Spleen (tissue), 11 donors: Measurements from ENCODE around the gene PRSS57. TPM values are rescaled to one million over a fixed set of nuclear protein-coding genes. Genes with fewer than 3 reads are reported as not detected.
"Not testable (repeated sequence)": the region's sequence is repeated elsewhere in the genome, so short reads cannot be mapped to it uniquely, and the experiment has no call there.

Source experiments
- DNase-seq: peaks from one replicate; pipeline ENCODE4 v3.0.0-alpha.2; 2020
- H3K27ac ChIP-seq, 8 donors: fragments of 200-600 bp; sonication (generic) in 7 of 8; 1 replicate in 4 of 8; 2 replicates in 4 of 8; pipeline versions ENCODE4 v1.5.0 to v1.8.0; 2016 to 2021; ENCODE audit warnings: inconsistent platforms in 4 of 8, mild to moderate bottlenecking in 4 of 8, moderate library complexity in 1 of 8
- H3K27me3 ChIP-seq, 7 donors: fragments of 200-600 bp; sonication (generic) in 6 of 7; replicated peaks in 1 of 7; 1 replicate in 4 of 7; 2 replicates in 3 of 7; pipeline versions ENCODE4 v1.5.0 to v1.8.0; 2016 to 2021; ENCODE audit warnings: inconsistent platforms in 3 of 7, mild to moderate bottlenecking in 1 of 7
- H3K36me3 ChIP-seq, 6 donors: fragments of 200-600 bp; sonication (generic) in 5 of 6; 1 replicate in 4 of 6; 2 replicates in 2 of 6; pipeline versions ENCODE4 v1.5.0 to v1.8.0; 2016 to 2021; ENCODE audit warnings: inconsistent platforms in 2 of 6
- H3K4me1 ChIP-seq, 6 donors: fragments of 200-600 bp; sonication (generic) in 5 of 6; 1 replicate in 3 of 6; 2 replicates in 3 of 6; pipeline versions ENCODE4 v1.5.0 to v1.8.0; 2016 to 2021; ENCODE audit warnings: inconsistent platforms in 3 of 6
- H3K4me3 ChIP-seq, 8 donors: fragments of 200-600 bp; sonication (generic) in 7 of 8; 1 replicate in 4 of 8; 2 replicates in 4 of 8; pipeline versions ENCODE4 v1.5.0 to v1.8.0; 2016 to 2021; ENCODE audit warnings: inconsistent platforms in 4 of 8, mild to moderate bottlenecking in 4 of 8, moderate library complexity in 2 of 8
- H3K9me3 ChIP-seq, 8 donors: fragments of 200-600 bp; sonication (generic) in 7 of 8; 1 replicate in 4 of 8; 2 replicates in 4 of 8; pipeline versions ENCODE4 v1.5.0 to v1.8.0; 2016 to 2021; ENCODE audit warnings: inconsistent platforms in 4 of 8
- POLR2A ChIP-seq, 3 donors: fragments of 450-650 bp; IDR thresholded peaks; one replicate each; pipeline ENCODE4 v1.5.1; 2017; ENCODE audit warnings: antibody characterized with exemption in 3 of 3, mild to moderate bottlenecking in 1 of 3
- POLR2AphosphoS5 ChIP-seq, 3 donors: sonication (generic); formaldehyde crosslinking; IDR thresholded peaks; one replicate each; pipeline ENCODE4 v1.5.1; 2017; ENCODE audit warnings: antibody characterized with exemption in 3 of 3
- WGBS, 5 donors: extraction: QIAGEN DNeasy Blood & Tissue Kit in 3 of 5; methylation state at CpG; one replicate each; pipeline versions ENCODE4 v1.1.5 to v1.1.7; 2013 to 2018; 5-methylcytosine and 5-hydroxymethylcytosine counted together
- intact Hi-C: fragments of 100-400 bp; cut with DNase I; formaldehyde crosslinking; loops from one replicate; pipeline ENCODE4 v1.15.0; 2023; ENCODE audit warnings: low total_unique reads
- polyA plus RNA-seq, 3 donors: library from polyadenylated mRNA; stranded (reverse); fragments of 200-250 nt; gene quantifications; one replicate each; pipeline ENCODE4 v1.2.1, GENCODE V29; 2013
- total RNA-seq, 7 donors: library from RNA; depleted of rRNA in 3 of 7; stranded (reverse); fragments of >200 nt in 3 of 7; fragmentation: NEBNext Ultra II Directional in 4 of 7; extraction: Animal tissue kit (Norgen Biotek cat#: 25700) in 4 of 7; gene quantifications; one replicate each; pipeline versions ENCODE4 v1.1.0 to v1.2.1, GENCODE V29; 2016 to 2021
- TF ChIP-seq, protein P1 (sequence below), 11 experiments: fragments of 200-600 bp in 7 of 11; fragments of 450-650 bp in 4 of 11; sonication (generic) in 4 of 11; IDR thresholded peaks in 8 of 11; conservative IDR thresholded peaks in 3 of 11; 1 replicate in 7 of 11; 2 replicates in 4 of 11; pipeline versions ENCODE4 v1.4.0 to v1.8.0; 2016 to 2021; ENCODE audit warnings: antibody characterized with exemption in 11 of 11, inconsistent platforms in 4 of 11, mild to moderate bottlenecking in 1 of 11
- donor health status: healthy with polysubstance abuse.
- donor health status: DM: no; HTN: no; CAD: no; lungs with moderate emphysema.
- donor health status: DM: no; HTN: no; CAD: no.
- donor health status: Bipolar disorder and iron deficiency.
- donor health status: healthy.
- donor health status: DM: no; HTN: no; CAD: no.
- donor health status: DM: yes; HTN: yes; CAD: no.

Gene PRSS57
- total and polyA plus RNA-seq, 10 donors, result 0.24 to 2.5 (median 0.54) TPM; not detected in 2

DNA sequence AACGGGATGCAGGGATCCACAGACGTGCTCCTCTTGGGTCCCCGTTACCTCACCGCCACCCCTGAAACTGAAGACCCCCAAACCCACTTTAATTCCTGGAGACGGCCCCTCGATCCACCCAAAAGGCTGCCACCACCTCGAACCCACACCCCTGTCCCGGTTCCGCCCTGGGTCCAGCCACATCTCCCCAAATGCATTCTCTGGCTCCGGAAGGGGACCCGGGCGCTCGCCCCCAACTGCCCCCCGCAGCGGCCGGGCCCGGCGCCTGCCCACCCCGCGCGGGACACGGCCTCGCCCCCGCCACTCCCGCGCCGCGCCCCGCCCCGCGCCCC is 19.3 kb downstream of the PRSS57 start:
- TF ChIP-seq, protein P1, sequence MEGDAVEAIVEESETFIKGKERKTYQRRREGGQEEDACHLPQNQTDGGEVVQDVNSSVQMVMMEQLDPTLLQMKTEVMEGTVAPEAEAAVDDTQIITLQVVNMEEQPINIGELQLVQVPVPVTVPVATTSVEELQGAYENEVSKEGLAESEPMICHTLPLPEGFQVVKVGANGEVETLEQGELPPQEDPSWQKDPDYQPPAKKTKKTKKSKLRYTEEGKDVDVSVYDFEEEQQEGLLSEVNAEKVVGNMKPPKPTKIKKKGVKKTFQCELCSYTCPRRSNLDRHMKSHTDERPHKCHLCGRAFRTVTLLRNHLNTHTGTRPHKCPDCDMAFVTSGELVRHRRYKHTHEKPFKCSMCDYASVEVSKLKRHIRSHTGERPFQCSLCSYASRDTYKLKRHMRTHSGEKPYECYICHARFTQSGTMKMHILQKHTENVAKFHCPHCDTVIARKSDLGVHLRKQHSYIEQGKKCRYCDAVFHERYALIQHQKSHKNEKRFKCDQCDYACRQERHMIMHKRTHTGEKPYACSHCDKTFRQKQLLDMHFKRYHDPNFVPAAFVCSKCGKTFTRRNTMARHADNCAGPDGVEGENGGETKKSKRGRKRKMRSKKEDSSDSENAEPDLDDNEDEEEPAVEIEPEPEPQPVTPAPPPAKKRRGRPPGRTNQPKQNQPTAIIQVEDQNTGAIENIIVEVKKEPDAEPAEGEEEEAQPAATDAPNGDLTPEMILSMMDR (IDR thresholded peaks at IDR 0.05 in 8 of 11, conservative IDR thresholded peaks at IDR 0.05 in 3 of 11), result no peak
- TF ChIP-seq POLR2AphosphoS5 (IDR thresholded peaks at IDR 0.05) (no peak), POLR2A (IDR thresholded peaks at IDR 0.05) (no peak)
- Histone ChIP-seq H3K27me3 (peaks cover 0 to 55% (median 26%) of the 10 kb centered on the region in 7 donors), H3K4me3 (peak overlapping the region in 3 of 8 donors; percentile 33 to 58 (median 34)), H3K4me1 (peaks cover 5 to 82% (median 48%) of the 10 kb centered on the region in 6 donors), H3K27ac (peak overlapping the region in 3 of 8 donors; percentile 26 to 69 (median 56)), H3K9me3 (no peaks in the 10 kb centered on the region), H3K36me3 (no peaks in the 10 kb centered on the region)
- DNase-seq, result no peak
- WGBS, 5 donors, result 10 to 43% (median 14%) methylated on average over 10 to 31 of the region's 31 CpGs
- intact Hi-C loops, result no loop called here

DNA sequence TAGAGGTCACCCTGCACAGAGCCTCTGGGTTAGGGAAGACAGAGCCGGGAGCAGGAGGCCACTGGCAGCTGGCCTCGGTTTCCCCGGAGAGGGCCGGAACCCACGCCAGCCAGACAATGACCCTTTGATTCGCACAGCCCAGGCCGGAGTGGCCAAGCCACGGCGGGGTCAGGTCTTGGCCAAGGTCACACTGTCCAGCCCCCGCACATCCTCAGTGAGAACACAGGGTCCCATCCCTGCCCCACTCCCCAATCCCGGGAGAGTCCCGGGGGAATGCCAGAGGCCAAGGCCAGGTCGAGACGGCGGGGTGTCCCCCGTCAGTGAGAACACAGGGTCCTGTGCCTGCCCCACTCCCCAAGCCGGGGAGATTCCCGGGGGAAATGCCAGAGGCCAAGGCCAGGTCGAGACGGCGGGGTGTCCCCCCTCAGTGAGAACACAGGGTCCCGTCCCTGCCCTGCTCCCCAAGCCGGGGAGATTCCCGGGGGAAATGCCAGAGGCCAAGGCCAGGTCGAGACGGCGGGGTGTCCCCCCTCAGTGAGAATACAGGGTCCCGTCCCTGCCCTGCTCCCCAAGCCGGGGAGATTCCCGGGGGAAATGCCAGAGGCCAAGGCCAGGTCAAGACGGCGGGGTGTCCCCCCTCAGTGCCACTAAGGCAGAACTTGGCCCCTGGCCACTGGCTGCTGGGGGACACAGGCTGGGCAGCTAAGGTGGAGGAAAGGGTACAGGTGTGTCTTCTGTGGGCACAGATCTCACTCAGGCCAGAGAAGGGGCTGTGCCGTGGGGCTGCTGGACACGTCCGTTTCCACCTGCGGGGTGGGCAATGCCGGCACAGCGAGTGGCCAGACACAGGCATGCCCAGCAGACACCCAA is 20.7 kb downstream of the PRSS57 start:
- DNase-seq, result no peak
- Histone ChIP-seq H3K4me1 (peaks cover 5 to 72% (median 41%) of the 10 kb centered on the region in 6 donors), H3K9me3 (no peaks in the 10 kb centered on the region), H3K27ac (no peak overlapping the region), H3K4me3 (no peak overlapping the region), H3K36me3 (no peaks in the 10 kb centered on the region), H3K27me3 (peaks cover 0 to 68% (median 26%) of the 10 kb centered on the region in 7 donors)
- intact Hi-C loops, result no loop called here
- 59 to 70% (median 69%) methylated on average over 18 to 38 of the region's 38 CpGs for WGBS, 5 donors
- TF ChIP-seq, protein P1 (IDR thresholded peaks at IDR 0.05 in 8 of 11, conservative IDR thresholded peaks at IDR 0.05 in 3 of 11), result no peak
- TF ChIP-seq POLR2AphosphoS5 (IDR thresholded peaks at IDR 0.05) (peak in 2 of 3 donors; percentile 17 to 71), POLR2A (IDR thresholded peaks at IDR 0.05) (no peak)

DNA sequence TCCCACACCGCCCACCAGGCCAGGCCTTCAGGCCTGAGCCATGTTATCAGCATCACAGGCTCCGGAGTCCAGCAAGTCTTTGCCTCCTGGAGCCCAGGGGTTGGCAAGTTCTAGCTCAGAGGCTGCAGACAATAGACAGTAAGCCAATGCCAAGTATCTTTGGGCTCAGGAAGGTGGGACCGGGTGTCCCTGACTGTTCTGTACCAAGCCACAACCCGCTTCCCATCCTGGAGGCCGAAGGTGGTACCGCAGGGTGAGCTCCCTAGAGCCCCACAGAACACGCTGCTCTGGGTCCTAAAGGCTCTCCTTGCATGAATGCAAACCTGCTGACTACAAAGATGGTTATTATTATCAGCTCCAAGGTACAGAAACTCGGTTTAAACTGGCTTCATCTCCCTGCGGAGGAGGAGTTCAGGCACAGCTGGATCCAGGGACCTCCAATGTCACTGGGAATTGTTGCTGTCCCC is 24.6 kb downstream of the PRSS57 start:
- 68 to 79% (median 76%) methylated on average over 6 to 9 of the region's 9 CpGs for WGBS, 5 donors
- TF ChIP-seq POLR2A (IDR thresholded peaks at IDR 0.05) (no peak), POLR2AphosphoS5 (IDR thresholded peaks at IDR 0.05) (no peak)
- TF ChIP-seq, protein P1 (IDR thresholded peaks at IDR 0.05 in 8 of 11, conservative IDR thresholded peaks at IDR 0.05 in 3 of 11), result no peak
- no peaks in the 10 kb centered on the region for H3K36me3 ChIP-seq
- H3K27me3 ChIP-seq, result peaks cover 0 to 43% (median 11%) of the 10 kb centered on the region in 7 donors
- H3K27ac ChIP-seq, result no peak overlapping the region
- H3K9me3 ChIP-seq, result peaks cover 0 to 3% (median 0%) of the 10 kb centered on the region in 8 donors
- intact Hi-C loops, result no loop called here
- no peak overlapping the region for H3K4me3 ChIP-seq
- peaks cover 0 to 49% (median 19%) of the 10 kb centered on the region in 6 donors for H3K4me1 ChIP-seq
- no peak for DNase-seq

DNA sequence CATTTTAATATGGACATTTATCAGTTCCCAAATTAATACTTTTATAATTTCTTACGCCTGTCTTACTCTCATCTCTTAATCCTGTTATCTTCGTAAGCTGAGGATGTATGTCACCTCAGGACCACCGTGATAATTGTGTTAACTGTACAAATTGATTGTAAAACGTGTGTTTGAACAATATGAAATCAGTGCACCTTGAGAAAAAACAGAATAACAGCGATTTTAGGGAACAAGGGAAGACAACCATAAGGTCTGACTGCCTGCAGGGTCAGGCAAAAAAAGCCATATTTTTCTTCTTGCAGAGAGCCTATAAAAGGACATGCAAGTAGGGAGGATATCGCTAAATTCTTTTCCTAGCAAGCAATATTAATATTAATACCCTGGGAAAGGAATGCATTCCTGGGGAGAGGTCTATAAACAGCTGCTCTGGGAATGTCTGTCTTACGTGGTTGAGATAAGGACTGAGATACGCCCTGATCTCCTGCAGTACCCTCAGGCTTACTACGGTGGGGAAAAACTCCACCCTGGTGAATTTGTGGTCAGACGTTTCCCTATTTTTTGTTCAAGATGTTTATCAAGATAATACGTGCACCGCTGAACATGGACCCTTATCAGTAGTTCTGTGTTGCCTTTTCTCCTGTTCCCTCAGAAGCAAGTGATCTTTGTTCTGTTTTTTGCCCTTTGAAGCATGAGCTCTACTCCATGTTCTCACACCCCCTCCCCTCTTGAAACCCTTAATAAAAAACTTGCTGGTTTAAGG is 26.4 kb downstream of the PRSS57 start:
- peaks cover 10 to 47% (median 20%) of the 10 kb centered on the region in 6 donors for H3K4me1 ChIP-seq
- H3K9me3 ChIP-seq, H3K36me3 ChIP-seq, H3K27ac ChIP-seq, H3K4me3 ChIP-seq, DNase-seq: not testable (repeated sequence)
- WGBS, 5 donors, result 41 to 57% (median 50%) methylated on average over 12 of the region's 12 CpGs
- peaks cover 0 to 25% (median 0%) of the 10 kb centered on the region in 7 donors for H3K27me3 ChIP-seq
- intact Hi-C loops, result loop anchor here (5.0 kb wide), 1 partner anchor 63 kb away; no protein-coding TSS in a partner anchor

DNA sequence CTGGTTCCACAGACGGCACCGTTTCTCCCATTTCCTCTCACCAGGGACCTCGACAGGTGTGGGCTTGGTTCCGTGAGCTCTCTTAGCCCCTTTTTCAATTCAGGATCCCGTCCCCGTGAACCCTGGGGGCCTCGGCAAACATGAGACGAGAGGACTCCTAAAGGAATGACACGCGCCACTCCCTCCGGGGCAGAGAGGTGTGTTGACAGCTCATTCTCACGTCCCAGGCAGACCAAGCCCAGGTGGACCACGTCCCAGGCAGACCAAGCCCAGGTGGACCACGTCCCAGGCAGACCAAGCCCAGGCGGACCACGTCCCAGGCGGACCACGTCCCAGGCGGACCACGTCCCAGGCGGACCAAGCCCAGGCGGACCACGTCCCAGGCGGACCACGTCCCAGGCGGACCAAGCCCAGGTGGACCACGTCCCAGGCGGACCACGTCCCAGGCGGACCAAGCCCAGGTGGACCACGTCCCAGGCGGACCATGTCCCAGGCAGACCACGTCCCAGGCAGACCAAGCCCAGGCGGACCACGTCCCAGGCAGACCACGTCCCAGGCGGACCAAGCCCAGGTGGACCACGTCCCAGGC is 28.2 kb downstream of the PRSS57 start:
- H3K27me3 ChIP-seq, result peaks cover 0 to 20% (median 0%) of the 10 kb centered on the region in 7 donors
- not testable (repeated sequence) for H3K4me3 ChIP-seq, H3K9me3 ChIP-seq, DNase-seq, H3K36me3 ChIP-seq
- peaks cover 15 to 49% (median 25%) of the 10 kb centered on the region in 6 donors for H3K4me1 ChIP-seq
- WGBS, 5 donors, result 83 to 92% (median 87%) methylated on average over 22 to 38 of the region's 38 CpGs
- peak overlapping the region in 2 of 8 donors; percentile 37 to 62 for H3K27ac ChIP-seq
- intact Hi-C loops, result loop anchor here (5.0 kb wide), 1 partner anchor 65 kb away; no protein-coding TSS in a partner anchor
